PC-9 (cell line): ENCODE data around the gene CEP85L.

Source experiments
- CTCF ChIP-seq: fragments of 200-600 bp; sonication (generic); conservative IDR thresholded peaks from 2 replicates; pipeline ENCODE4 v1.6.1; 2017; ENCODE audit warnings: mixed run types, antibody characterized with exemption, mild to moderate bottlenecking, moderate library complexity
- EZH2 ChIP-seq: fragments of 200-600 bp; sonication (generic); IDR thresholded peaks from 2 replicates; pipeline ENCODE4 v1.8.0; 2017; ENCODE audit warnings: antibody characterized with exemption, low read depth

GRCh38 chr6:118660218-118660569, 8.8 kb upstream of the CEP85L start:
- TF ChIP-seq CTCF (no peak), EZH2 (no peak)
